Naive B cell (primary cell): ENCODE measurements around the gene ATP6V0A1. TPM values are rescaled to one million over a fixed set of nuclear protein-coding genes. Genes with fewer than 3 reads are reported as not detected.
"Not testable (repeated sequence)": the region's sequence is repeated elsewhere in the genome, so short reads cannot be mapped to it uniquely, and the experiment has no call there.

Source experiments
- ATAC-seq, 2 donors: fragments of 150-1000 bp; cut with Tn5 transposase; 2 replicates each; pipeline ENCODE4 v1.10.0; 2021; ENCODE audit warnings: low read depth in 2 of 2, mild to moderate bottlenecking in 2 of 2, moderate library complexity in 2 of 2
- DNase-seq: peaks from one replicate; pipeline ENCODE4 v3.0.0; 2022
- H3K27ac Mint-ChIP-seq, 6 donors: one replicate each; pipeline ENCODE4 v1.8.0; 2020 to 2022; ENCODE audit warnings: mild to moderate bottlenecking in 6 of 6, mixed read lengths in 6 of 6, moderate library complexity in 5 of 6, inconsistent platforms in 2 of 6
- H3K27me3 Mint-ChIP-seq, 3 donors: one replicate each; pipeline ENCODE4 v1.8.0; 2021 to 2022; ENCODE audit warnings: mixed read lengths in 3 of 3, mild to moderate bottlenecking in 1 of 3
- H3K36me3 Mint-ChIP-seq, 2 donors: one replicate each; pipeline ENCODE4 v1.8.0; 2020 to 2022; ENCODE audit warnings: mixed read lengths in 2 of 2, inconsistent platforms in 1 of 2, mild to moderate bottlenecking in 1 of 2
- H3K4me1 Mint-ChIP-seq, 3 donors: one replicate each; pipeline ENCODE4 v1.8.0; 2020 to 2022; ENCODE audit warnings: mixed read lengths in 3 of 3, inconsistent platforms in 1 of 3, mild to moderate bottlenecking in 1 of 3, moderate library complexity in 1 of 3
- H3K4me3 Mint-ChIP-seq, 8 donors: one replicate each; pipeline ENCODE4 v1.8.0; 2020 to 2022; ENCODE audit warnings: mild to moderate bottlenecking in 8 of 8, mixed read lengths in 8 of 8, moderate library complexity in 8 of 8, inconsistent platforms in 2 of 8
- H3K9me3 Mint-ChIP-seq, 7 donors: one replicate each; pipeline ENCODE4 v1.8.0; 2020 to 2022; ENCODE audit warnings: mixed read lengths in 7 of 7, mild to moderate bottlenecking in 5 of 7, inconsistent platforms in 2 of 7, moderate library complexity in 1 of 7
- polyA plus RNA-seq, 6 donors: library from polyadenylated mRNA; unstranded; fragments of 300-500 nt; fragmentation: Illumina TruSeq; gene quantifications; one replicate each; pipeline ENCODE4 v1.2.3, GENCODE V29; 2021; ENCODE audit warnings: low read depth in 6 of 6

Gene ATP6V0A1
- polyA plus RNA-seq, 6 donors from 2014 or later: 42.5 to 81.0 (median 62.8) TPM

DNA sequence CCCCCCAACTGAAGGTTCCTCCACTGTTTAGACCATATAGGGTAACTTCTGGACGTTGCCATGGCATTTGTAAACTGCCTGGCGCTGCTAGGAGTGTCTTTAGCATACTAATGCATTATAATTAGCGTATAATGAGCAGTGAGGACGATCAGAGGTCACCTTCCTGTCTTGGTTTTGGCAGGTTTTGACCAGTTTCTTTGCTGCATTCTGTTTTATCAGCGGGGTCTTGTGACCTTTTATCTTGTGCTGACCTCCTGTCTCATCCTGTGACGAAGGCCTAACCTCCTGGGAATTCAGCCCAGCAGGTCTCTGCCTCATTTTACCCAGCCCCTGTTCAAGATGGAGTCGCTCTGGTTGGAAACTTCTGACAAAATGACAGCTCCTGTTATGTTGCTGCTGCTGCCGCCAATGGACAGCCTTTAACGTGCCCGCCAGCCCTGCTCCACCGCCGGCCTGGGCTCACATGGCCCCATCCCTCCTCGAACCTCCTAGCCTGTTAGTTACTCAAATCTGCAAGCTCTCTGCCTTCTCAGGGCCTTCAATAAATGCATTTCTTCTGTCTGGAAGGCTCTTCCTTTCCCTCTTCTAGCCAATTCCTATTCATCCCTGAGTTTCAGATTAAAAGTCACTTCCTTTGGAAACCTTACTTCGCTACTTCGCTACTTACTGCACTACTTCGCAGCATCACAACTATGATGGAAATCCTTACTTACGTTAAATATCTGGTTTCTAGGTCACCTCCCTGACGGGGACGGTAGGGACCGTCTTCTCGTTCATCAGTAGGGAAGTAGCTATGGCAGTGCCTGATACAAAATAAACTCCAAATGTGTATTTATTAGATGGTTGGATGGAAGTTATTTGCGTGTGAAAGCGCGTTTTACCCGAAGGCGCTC, 76.7 kb downstream of the ATP6V0A1 start:
- ATAC-seq (peak; percentile 24 to 29), DNase-seq (no peak)
- Mint-ChIP-seq H3K27me3 (no peaks in the 10 kb centered on the region), H3K36me3 (no peaks in the 10 kb centered on the region), H3K9me3 (no peaks in the 10 kb centered on the region), H3K27ac (peak overlapping the region; percentile 92 to 98 (median 96)), H3K4me1 (peaks cover 33 to 49% (median 44%) of the 10 kb centered on the region in 3 donors), H3K4me3 (peak overlapping the region; percentile 83 to 95 (median 88))

DNA sequence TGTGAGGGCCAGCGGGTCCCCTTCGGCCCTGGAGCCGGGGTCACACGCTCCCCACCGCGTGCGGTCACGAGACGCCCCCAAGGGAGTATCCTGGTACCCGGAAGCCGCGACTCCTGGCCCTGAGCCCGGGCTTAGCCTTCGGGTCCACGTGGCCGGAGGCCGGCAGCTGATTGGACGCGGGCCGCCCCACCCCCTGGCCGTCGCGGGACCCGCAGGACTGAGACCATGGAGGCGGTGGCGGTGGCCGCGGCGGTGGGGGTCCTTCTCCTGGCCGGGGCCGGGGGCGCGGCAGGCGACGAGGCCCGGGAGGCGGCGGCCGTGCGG, 77.3 kb downstream of the ATP6V0A1 start, which contains the start of gene NAGLU:
Gene NAGLU (plus strand): TSS at position 194 of the 324 bp plus-strand sequence. CDS start 32 bp downstream, at position 226.
- peak within 1 kb of the TSS; percentile 92 to 98 (median 96) for H3K27ac Mint-ChIP-seq
- peaks cover 29 to 43% (median 38%) of the 10 kb centered on the region in 3 donors for H3K4me1 Mint-ChIP-seq
- H3K4me3 Mint-ChIP-seq: peak within 1 kb of the TSS; percentile 83 to 95 (median 88)
- DNase-seq (peak; percentile 93), ATAC-seq (peak; percentile 90 to 91)
- H3K36me3 Mint-ChIP-seq: no peaks in the 10 kb centered on the region
- H3K27me3 Mint-ChIP-seq: no peaks in the 10 kb centered on the region
- no peaks in the 10 kb centered on the region for H3K9me3 Mint-ChIP-seq

DNA sequence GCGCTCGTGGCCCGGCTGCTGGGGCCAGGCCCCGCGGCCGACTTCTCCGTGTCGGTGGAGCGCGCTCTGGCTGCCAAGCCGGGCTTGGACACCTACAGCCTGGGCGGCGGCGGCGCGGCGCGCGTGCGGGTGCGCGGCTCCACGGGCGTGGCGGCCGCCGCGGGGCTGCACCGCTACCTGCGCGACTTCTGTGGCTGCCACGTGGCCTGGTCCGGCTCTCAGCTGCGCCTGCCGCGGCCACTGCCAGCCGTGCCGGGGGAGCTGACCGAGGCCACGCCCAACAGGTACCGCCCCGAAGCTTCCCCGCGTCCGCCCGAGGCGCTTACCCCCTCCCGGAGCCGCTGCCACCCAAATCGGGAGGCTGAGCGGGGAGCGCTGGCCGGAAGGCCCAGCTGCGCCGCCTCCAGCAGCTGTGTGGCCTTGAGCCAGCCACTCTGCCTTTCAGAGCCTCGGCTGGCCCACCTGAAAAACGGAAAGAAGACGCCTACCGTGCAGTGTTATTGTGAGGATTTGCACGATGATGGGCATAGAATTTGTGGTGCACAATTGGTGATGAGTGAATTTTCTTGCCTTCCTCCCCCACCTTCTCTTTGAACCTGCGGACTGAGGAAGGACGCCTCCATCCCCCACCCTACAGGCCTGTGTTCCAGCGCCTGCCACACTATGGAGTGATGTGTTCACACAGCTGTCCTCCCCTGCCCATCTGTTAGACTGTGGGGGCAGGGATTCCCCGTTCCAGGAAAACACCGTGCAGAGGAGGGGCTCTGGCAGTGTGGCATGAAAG, 77.9 kb downstream of the ATP6V0A1 start:
- Mint-ChIP-seq H3K27ac (peak overlapping the region in 4 of 6 donors; percentile 78 to 93 (median 92)), H3K9me3 (no peaks in the 10 kb centered on the region), H3K36me3 (no peaks in the 10 kb centered on the region), H3K27me3 (no peaks in the 10 kb centered on the region), H3K4me3 (peak overlapping the region; percentile 81 to 92 (median 88)), H3K4me1 (peaks cover 28 to 37% (median 33%) of the 10 kb centered on the region in 3 donors)
- DNase-seq: no peak
- ATAC-seq: peak; percentile 52 to 56

DNA sequence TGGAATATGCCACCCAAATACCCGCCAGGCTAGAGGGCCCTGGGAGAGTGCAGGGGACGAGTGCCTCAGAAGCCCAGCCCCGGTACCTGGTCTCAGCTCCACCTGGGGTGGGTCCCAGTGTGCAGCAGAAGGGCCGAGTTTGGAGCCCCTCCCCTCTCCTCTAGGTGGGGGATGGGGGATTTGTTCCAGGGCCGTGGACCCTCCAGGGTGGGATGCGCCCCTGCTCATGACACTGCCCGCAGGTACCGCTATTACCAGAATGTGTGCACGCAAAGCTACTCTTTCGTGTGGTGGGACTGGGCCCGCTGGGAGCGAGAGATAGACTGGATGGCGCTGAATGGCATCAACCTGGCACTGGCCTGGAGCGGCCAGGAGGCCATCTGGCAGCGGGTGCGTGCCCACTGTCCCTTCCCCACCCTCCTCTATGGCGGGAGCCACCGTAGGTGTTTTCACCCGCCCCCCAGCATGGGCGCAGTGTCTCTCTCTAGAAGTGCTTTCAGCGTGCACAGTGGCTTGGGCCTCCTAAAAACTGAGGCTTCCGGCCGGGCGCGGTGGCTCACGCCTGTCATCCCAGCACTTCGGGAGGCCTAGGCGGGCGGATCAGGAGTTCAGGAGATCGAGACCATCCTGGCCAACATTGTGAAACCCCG, 78.6 kb downstream of the ATP6V0A1 start:
- H3K4me1 Mint-ChIP-seq: peaks cover 26 to 34% (median 29%) of the 10 kb centered on the region in 3 donors
- H3K4me3 Mint-ChIP-seq: peak overlapping the region; percentile 81 to 92 (median 88)
- H3K27ac Mint-ChIP-seq: peak overlapping the region in 4 of 6 donors; percentile 56 to 93 (median 84)
- no peaks in the 10 kb centered on the region for H3K9me3 Mint-ChIP-seq
- ATAC-seq (no peak), DNase-seq (no peak)
- no peaks in the 10 kb centered on the region for H3K36me3 Mint-ChIP-seq
- no peaks in the 10 kb centered on the region for H3K27me3 Mint-ChIP-seq

DNA sequence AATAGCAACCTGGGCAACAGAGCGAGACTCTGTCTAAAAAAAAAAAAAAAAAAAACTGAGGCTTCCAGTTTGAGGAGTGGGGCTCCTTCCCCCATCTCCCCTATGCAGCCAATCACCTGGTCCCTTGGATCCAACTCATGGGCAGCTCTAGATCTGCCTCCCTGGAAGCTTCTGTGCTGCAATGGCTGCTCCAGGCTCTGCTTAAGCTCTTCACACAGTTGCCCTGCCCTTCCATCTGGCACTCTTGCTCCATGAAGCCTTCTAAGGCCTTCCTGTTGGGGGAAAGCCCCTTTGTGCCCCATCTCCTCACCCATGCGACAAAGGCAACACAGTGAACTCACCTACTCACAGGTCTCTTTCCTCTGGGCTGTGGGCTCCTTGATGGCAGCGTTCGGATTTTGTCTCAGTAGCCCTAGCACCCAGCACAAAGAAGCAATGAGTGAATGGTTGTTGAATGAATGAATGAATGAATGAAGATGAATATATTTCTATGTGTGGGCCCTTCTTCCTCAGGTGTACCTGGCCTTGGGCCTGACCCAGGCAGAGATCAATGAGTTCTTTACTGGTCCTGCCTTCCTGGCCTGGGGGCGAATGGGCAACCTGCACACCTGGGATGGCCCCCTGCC, 79.3 kb downstream of the ATP6V0A1 start:
- Mint-ChIP-seq H3K4me3 (peak overlapping the region; percentile 61 to 89 (median 78)), H3K27ac (peak overlapping the region in 3 of 6 donors; percentile 60 to 76 (median 64)), H3K36me3 (no peaks in the 10 kb centered on the region), H3K4me1 (peaks cover 28 to 34% (median 29%) of the 10 kb centered on the region in 3 donors), H3K9me3 (no peaks in the 10 kb centered on the region), H3K27me3 (no peaks in the 10 kb centered on the region)
- DNase-seq (no peak), ATAC-seq (no peak)

DNA sequence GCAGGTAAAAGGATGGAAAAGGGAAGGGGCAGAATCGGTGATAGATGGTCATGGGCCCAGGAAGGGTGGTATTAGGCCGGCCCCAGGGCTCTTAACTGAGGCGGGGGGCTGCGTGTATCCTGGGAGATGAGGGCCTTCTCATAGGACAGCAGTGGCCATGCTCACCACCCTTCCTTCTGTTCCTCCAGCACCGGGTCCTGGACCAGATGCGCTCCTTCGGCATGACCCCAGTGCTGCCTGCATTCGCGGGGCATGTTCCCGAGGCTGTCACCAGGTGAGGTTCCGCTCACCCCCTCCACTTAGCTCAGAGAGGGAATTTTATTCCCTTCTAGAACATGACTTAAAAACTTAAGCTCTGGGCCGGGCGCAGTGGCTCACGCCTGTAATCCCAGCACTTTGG, 79.8 kb downstream of the ATP6V0A1 start:
- Mint-ChIP-seq H3K36me3 (no peaks in the 10 kb centered on the region), H3K27me3 (no peaks in the 10 kb centered on the region), H3K4me1 (peaks cover 28 to 34% (median 29%) of the 10 kb centered on the region in 3 donors), H3K4me3 (peak overlapping the region in 5 of 8 donors; percentile 12 to 89 (median 84)), H3K27ac (peak overlapping the region in 2 of 6 donors; percentile 60 to 70), H3K9me3 (no peaks in the 10 kb centered on the region)
- ATAC-seq (no peak), DNase-seq (no peak)

DNA sequence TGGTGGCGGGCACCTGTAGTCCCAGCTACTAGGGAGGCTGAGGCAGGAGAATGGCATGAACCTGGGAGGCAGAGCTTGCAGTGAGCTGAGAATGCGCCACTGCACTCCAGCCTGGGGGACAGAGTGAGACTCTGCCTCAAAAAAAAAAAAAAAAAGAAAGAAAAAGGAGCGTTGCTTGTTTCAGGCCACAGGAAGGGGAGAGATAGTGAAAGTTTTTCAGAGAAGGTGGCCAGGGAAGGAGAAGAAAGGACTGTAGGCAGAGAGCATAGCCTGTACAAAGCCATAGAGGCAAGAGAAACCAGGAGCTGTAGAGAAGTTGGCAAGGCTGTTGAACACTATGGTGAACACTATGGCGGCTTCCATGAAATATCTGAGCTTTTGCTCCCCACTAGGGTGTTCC, 81.9 kb downstream of the ATP6V0A1 start:
- H3K9me3 Mint-ChIP-seq, DNase-seq, H3K36me3 Mint-ChIP-seq, ATAC-seq, H3K27me3 Mint-ChIP-seq: not testable (repeated sequence)
- Mint-ChIP-seq H3K4me1 (peaks cover 22 to 29% (median 25%) of the 10 kb centered on the region in 3 donors), H3K4me3 (peak overlapping the region in 2 of 8 donors; percentile 27 to 47), H3K27ac (peak overlapping the region in 1 of 6 donors; percentile 65)

DNA sequence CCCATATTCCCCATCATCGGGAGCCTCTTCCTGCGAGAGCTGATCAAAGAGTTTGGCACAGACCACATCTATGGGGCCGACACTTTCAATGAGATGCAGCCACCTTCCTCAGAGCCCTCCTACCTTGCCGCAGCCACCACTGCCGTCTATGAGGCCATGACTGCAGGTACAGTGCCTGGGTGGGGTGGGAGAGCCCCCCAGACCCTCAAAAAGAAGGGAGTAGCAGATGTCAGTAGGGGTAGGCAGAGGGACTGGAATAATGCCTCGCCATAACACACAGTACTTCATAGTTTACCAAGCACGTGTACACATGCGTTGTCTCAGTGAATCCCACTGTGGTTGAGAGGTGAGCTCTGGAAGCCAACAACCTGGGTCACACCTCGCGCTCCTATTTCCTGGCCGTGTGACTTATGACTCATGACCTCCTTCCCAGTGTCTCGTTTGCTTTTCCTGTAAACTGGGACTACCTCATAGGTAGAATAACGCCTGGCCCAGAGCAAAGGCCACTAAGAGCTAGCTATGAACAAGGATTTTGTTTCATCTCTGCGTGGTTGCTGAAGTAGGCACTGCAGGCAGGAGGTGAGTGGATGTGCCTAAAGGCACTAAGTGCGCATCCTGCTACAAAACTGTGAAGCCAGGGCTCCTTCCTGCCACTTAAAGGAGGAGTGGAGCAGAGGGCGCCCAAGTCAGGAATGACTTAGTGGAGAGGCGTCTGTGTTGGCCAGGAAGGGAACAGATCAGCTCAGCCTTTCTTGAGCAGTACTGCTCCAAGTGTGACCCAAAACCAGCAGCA, 82.6 kb downstream of the ATP6V0A1 start:
- DNase-seq: no peak
- ATAC-seq: no peak
- Mint-ChIP-seq H3K4me3 (peak overlapping the region in 2 of 8 donors; percentile 24 to 27), H3K27me3 (no peaks in the 10 kb centered on the region), H3K27ac (peak overlapping the region in 1 of 6 donors; percentile 43), H3K4me1 (peaks cover 19 to 25% (median 21%) of the 10 kb centered on the region in 3 donors), H3K9me3 (no peaks in the 10 kb centered on the region), H3K36me3 (no peaks in the 10 kb centered on the region)

DNA sequence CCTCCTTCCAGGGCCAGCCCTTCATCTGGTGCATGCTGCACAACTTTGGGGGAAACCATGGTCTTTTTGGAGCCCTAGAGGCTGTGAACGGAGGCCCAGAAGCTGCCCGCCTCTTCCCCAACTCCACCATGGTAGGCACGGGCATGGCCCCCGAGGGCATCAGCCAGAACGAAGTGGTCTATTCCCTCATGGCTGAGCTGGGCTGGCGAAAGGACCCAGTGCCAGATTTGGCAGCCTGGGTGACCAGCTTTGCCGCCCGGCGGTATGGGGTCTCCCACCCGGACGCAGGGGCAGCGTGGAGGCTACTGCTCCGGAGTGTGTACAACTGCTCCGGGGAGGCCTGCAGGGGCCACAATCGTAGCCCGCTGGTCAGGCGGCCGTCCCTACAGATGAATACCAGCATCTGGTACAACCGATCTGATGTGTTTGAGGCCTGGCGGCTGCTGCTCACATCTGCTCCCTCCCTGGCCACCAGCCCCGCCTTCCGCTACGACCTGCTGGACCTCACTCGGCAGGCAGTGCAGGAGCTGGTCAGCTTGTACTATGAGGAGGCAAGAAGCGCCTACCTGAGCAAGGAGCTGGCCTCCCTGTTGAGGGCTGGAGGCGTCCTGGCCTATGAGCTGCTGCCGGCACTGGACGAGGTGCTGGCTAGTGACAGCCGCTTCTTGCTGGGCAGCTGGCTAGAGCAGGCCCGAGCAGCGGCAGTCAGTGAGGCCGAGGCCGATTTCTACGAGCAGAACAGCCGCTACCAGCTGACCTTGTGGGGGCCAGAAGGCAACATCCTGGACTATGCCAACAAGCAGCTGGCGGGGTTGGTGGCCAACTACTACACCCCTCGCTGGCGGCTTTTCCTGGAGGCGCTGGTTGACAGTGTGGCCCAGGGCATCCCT, 84.8 kb downstream of the ATP6V0A1 start:
- H3K27ac Mint-ChIP-seq: peak overlapping the region in 1 of 6 donors; percentile 72
- no peak for DNase-seq
- H3K9me3 Mint-ChIP-seq: no peaks in the 10 kb centered on the region
- no peaks in the 10 kb centered on the region for H3K27me3 Mint-ChIP-seq
- no peak overlapping the region for H3K4me3 Mint-ChIP-seq
- H3K4me1 Mint-ChIP-seq: peaks cover 7 to 15% (median 8%) of the 10 kb centered on the region in 3 donors
- ATAC-seq: no peak
- H3K36me3 Mint-ChIP-seq: no peaks in the 10 kb centered on the region

DNA sequence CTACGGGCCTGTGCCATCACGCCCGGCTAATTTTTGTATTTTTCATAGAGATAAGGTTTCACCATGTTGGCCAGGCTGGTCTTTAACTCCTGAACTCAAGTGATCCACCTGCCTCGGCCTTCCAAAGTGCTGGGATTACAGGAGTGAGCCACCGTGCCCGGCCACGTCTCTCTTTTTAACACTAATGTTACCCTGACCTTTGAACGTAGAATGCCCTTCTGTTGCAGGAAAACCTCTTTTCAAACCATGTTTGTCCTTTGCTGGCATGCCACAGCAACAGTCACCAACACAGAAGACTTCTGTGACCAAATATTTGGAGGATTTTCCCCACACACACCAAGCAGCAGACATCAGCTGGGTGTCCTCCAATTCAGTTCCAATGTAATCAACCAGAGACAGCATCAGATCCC, 86.2 kb downstream of the ATP6V0A1 start:
- H3K4me3 Mint-ChIP-seq: no peak overlapping the region
- H3K36me3 Mint-ChIP-seq: no peaks in the 10 kb centered on the region

DNA sequence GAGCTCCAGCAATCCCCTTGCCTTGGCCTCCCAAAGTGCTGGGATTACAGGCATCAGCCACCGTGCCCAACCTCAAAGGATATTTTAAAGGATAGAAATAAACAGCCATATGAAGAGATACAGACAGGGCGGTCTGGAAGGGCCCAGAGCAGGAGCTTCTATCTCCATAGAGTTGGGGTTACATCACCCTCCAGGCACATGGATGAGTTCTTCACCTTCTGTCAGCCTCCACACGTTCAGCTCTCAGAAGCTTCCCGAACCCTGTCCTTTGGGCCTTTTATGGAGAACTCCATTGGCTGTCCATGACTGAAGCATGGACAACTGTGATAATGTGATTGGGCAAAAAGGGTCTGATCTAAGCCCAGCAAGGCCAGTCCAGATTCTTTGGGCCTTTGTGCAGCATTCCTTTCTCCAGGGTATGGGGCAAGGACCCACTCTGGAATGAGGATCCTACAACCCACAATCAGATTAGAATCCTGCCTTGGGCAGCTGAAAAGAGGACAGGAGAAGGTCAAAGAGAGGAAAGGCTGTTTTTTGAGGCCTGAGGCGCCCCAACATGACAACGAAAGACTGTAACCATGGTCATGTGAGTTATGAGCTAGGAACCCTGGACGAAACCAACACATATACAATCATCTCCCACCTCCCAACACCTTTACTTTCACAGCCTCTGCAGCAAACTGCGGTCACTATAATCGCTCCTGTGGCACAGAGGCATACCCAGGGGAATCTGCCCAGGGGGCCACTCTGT, 87.3 kb downstream of the ATP6V0A1 start:
- ATAC-seq, H3K9me3 Mint-ChIP-seq, H3K27me3 Mint-ChIP-seq, DNase-seq, H3K4me3 Mint-ChIP-seq, H3K36me3 Mint-ChIP-seq: not testable (repeated sequence)
- H3K4me1 Mint-ChIP-seq: peaks cover 12 to 21% (median 15%) of the 10 kb centered on the region in 3 donors
- H3K27ac Mint-ChIP-seq: peak overlapping the region in 1 of 6 donors; percentile 21

More for the DNA sequence above, 86.2 kb downstream of the ATP6V0A1 start:
- Mint-ChIP-seq H3K27ac (peak overlapping the region in 1 of 6 donors; percentile 14), H3K27me3 (no peaks in the 10 kb centered on the region), H3K4me1 (peaks cover 10 to 17% (median 13%) of the 10 kb centered on the region in 3 donors), H3K9me3 (no peaks in the 10 kb centered on the region)
- ATAC-seq: no peak
- DNase-seq: no peak
